ENCODE measurements around the gene SNAP91.
"Not testable (repeated sequence)": the region's sequence is repeated elsewhere in the genome, so short reads cannot be mapped to it uniquely, and the experiment has no call there.

Gene SNAP91

DNA sequence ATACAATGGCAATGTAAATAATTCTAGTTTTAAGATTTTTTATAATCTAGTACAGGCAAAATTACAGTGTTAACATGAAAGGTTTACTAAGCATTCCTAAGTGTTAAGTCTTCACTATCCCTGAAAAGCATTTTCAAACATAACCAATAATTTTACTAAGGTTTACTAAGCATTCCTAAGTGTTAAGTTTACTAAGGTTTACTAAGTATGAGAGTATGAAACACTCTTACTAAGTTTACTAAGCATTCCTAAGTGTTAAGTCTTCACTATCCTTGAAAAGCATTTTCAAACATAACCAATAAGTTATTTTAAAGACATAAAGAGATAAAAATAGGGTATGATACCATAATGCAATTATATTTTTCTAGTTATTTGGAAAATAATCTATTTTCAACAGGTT lies 114.0 kb downstream of the SNAP91 start:
- H3K4me3 ChIP-seq (ENCODE audit: control insufficient read depth, low read depth, low read length), result no peak overlapping the region
- TF ChIP-seq, protein P1, sequence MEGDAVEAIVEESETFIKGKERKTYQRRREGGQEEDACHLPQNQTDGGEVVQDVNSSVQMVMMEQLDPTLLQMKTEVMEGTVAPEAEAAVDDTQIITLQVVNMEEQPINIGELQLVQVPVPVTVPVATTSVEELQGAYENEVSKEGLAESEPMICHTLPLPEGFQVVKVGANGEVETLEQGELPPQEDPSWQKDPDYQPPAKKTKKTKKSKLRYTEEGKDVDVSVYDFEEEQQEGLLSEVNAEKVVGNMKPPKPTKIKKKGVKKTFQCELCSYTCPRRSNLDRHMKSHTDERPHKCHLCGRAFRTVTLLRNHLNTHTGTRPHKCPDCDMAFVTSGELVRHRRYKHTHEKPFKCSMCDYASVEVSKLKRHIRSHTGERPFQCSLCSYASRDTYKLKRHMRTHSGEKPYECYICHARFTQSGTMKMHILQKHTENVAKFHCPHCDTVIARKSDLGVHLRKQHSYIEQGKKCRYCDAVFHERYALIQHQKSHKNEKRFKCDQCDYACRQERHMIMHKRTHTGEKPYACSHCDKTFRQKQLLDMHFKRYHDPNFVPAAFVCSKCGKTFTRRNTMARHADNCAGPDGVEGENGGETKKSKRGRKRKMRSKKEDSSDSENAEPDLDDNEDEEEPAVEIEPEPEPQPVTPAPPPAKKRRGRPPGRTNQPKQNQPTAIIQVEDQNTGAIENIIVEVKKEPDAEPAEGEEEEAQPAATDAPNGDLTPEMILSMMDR (conservative IDR thresholded peaks at IDR 0.05; ENCODE audit: control insufficient read depth, insufficient read depth, low read depth, low read length), result no peak
- no peak for DNase-seq (ENCODE audit: low read depth)

DNA sequence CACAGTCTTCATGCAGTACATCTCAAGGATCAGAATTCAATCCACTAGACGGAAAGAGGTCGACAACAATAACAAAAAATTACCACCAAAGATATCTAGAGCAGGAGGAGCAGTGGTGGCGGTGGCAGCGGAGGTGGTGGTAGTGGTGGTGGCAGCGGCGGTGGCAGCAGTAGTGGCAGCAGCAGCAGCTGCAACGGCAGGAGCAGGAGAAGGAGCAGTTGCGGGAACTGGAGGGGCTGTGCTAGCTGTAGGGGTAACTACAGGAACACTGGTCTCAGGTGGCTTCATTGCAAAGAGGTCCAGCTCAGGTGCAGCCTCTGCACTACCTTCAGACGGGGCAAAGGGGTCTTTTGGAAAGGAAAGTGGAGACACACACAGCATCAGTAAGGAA lies 115.5 kb downstream of the SNAP91 start:
- no peak for DNase-seq (ENCODE audit: low read depth)
- TF ChIP-seq, protein P1 (conservative IDR thresholded peaks at IDR 0.05; ENCODE audit: control insufficient read depth, insufficient read depth, low read depth, low read length), result no peak
- no peak overlapping the region for H3K4me3 ChIP-seq (ENCODE audit: control insufficient read depth, low read depth, low read length)

DNA sequence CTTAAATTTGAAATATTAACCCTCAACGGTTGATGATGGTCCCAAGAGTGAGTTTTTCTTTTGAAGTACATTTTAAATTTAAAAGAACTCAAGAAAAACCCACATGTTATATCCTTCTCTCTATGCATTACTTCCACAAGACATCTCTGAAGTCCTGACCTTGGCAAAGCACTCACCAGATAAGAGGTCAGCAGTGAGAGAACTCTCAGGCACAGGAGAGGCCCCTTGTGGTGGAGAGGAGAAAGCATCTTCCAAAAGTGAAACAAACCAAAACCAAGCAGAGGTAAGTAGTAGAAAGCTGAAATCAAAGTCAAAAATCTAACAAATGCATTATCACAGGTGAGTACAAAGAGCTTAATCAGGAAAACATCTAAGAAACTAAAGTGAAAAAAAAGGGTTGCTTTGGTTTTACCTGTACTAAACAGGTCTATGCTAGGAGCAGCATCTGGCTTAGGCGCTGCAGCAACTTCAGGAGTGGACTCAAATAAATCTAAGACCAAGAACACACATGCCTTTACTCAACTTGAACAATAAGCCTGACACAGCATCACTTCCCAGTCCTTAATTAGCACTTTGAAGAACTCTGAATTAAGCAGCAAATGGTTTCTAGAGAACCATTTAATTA lies 116.0 kb downstream of the SNAP91 start:
- TF ChIP-seq, protein P1 (conservative IDR thresholded peaks at IDR 0.05; ENCODE audit: control insufficient read depth, insufficient read depth, low read depth, low read length), result peak; percentile 69
- peak; percentile 28 for DNase-seq (ENCODE audit: low read depth)
- H3K4me3 ChIP-seq (ENCODE audit: control insufficient read depth, low read depth, low read length), result no peak overlapping the region

DNA sequence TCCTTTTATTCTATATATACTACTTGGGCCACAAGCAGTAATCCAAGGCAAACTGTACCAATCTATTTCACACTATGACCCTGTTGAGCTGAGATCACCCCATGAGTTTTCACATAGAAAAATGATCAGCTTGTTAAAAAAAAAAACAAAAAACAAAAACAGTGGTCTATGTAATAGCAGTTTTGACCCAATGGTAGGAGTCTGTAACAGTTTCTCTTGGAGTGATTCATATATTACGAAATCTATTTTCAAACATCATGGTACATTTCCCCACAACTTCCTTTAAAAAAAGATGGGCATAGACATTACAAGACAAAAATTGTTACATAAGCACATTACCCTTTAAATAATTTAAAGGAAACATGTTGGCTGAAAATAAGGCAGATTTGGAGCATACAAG lies 118.5 kb downstream of the SNAP91 start:
- DNase-seq (ENCODE audit: low read depth), result peak; percentile 84
- no peak overlapping the region for H3K4me3 ChIP-seq (ENCODE audit: control insufficient read depth, low read depth, low read length)
- TF ChIP-seq, protein P1 (conservative IDR thresholded peaks at IDR 0.05; ENCODE audit: control insufficient read depth, insufficient read depth, low read depth, low read length), result no peak

DNA sequence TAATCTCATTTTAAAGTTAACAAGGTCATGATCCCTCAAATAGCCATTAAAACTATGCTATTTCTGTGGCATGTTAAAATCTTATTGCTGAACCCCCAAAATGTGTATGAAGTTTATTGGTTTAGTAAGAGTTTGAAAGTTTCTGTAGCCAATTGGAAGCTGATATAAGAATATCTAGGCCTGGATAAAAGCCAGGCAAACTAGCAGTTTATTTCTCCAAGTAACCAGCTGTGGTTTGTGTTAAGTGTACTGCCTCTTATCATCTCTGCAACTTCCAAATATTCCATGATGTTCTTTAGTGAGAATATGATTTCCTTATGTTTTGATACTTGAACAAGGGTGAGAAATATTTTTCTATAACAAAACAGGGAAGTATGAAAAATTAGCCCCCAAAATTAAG lies 119.8 kb downstream of the SNAP91 start:
- DNase-seq (ENCODE audit: low read depth), result no peak
- no peak overlapping the region for H3K4me3 ChIP-seq (ENCODE audit: control insufficient read depth, low read depth, low read length)
- TF ChIP-seq, protein P1 (conservative IDR thresholded peaks at IDR 0.05; ENCODE audit: control insufficient read depth, insufficient read depth, low read depth, low read length), result no peak

DNA sequence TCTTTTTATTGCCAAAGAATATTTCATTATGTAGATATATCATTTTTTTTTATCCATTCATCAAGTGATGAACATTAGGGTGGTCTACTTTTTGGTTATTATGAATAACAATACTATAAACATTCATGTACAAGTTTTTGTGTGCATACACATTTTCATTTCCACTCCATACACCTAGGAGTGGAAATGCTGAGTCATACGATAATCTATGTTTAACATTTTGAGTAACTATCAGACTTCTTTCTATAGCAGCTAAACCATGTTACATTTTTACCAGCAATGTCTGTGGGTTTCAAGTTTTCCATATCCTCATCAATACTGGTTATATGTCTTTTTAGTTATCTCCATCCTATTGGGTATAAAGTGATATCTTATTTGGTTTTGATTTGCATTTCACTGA lies 130.8 kb downstream of the SNAP91 start:
- TF ChIP-seq, protein P1 (conservative IDR thresholded peaks at IDR 0.05; ENCODE audit: control insufficient read depth, insufficient read depth, low read depth, low read length), result no peak
- no peak overlapping the region for H3K4me3 ChIP-seq (ENCODE audit: control insufficient read depth, low read depth, low read length)
- DNase-seq (ENCODE audit: low read depth), result no peak

DNA sequence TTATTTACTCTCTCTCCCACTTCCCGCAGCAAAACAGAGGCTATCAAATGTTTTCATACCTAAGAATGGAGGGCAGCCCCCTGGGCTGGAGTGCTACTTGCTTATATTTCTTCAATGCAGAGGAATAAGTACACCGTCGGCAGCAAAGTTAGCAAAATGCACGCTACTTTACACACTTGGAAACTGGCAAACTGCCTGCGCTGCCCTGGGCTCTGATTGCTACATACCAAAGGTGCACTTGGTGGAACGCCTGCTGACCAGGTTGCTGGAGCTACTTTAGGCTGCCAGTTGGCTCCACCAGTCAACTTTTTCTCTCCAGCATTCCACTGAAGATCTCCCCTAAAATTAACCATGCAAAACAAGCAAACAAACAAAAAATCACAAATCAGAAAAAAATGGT lies 134.1 kb downstream of the SNAP91 start:
- TF ChIP-seq, protein P1 (conservative IDR thresholded peaks at IDR 0.05; ENCODE audit: control insufficient read depth, insufficient read depth, low read depth, low read length), result no peak
- no peak overlapping the region for H3K4me3 ChIP-seq (ENCODE audit: control insufficient read depth, low read depth, low read length)
- no peak for DNase-seq (ENCODE audit: low read depth)

DNA sequence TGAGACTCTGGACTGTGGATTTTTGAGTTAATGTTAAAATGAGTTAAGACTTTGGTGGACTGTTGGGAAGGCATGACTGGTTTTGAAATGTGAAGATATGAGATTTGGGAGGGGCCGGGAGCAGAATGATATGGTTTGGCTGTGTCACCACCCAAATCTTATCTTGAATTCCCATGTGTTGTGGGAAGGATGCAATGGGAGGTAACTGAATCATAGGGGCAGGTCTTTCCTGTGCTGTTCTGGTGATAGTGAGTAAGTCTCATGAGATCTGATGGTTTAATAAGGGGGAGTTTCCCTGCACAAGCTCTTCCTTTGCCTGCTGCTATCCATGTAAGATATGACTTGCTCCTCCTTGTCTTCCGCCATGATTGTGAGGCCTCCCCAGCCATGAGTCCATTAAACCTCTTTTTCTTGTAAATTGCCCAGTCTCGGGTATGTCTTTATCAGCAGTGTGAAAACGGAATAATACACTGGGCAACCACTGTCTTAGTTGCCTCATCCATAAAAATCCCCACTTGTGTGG lies 137.2 kb downstream of the SNAP91 start:
- not testable (repeated sequence) for DNase-seq (ENCODE audit: low read depth); H3K4me3 ChIP-seq (ENCODE audit: control insufficient read depth, low read depth, low read length)

All from fibroblast of mammary gland (primary cell).